NCI-H1105 (cell line): ENCODE measurements around the gene CSHL1.
"Not testable (repeated sequence)": the region's sequence is repeated elsewhere in the genome, so short reads cannot be mapped to it uniquely, and the experiment has no call there.

Experiments used
- DNase-seq: peaks from one replicate; lab custom pipeline; 2025; lab: John Stamatoyannopoulos, UW

Gene CSHL1

GRCh38 chr17:63940584-63940983, 29.5 kb upstream of the CSHL1 start:
- DNase-seq, result no peak

- no peak for DNase-seq
Measured at GRCh38 chr17:63939884-63940283, 28.8 kb upstream of the CSHL1 start.

- no peak for DNase-seq
Measured at GRCh38 chr17:63939401-63939800, 28.3 kb upstream of the CSHL1 start.

GRCh38 chr17:63937920-63938319, 26.9 kb upstream of the CSHL1 start:
- no peak for DNase-seq

- no peak for DNase-seq
Measured at GRCh38 chr17:63937319-63937718, 26.3 kb upstream of the CSHL1 start.

- DNase-seq, result no peak
Measured at GRCh38 chr17:63934183-63935112, 23.4 kb upstream of the CSHL1 start.

GRCh38 chr17:63933598-63933997, 22.5 kb upstream of the CSHL1 start:
- no peak for DNase-seq

- no peak for DNase-seq
Measured at GRCh38 chr17:63932721-63933120, 21.7 kb upstream of the CSHL1 start.

GRCh38 chr17:63931981-63932561, 21.0 kb upstream of the CSHL1 start, which contains the start of gene CD79B:
CD79B (minus strand) TSS chr17:63932331; CDS start chr17:63932261, 70 bp downstream.
- no peak for DNase-seq

GRCh38 chr17:63930951-63931575, 20.0 kb upstream of the CSHL1 start:
- DNase-seq, result no peak

- DNase-seq, result no peak
Measured at GRCh38 chr17:63929860-63930766, 19.1 kb upstream of the CSHL1 start.

- no peak for DNase-seq
Measured at GRCh38 chr17:63928966-63929695, 18.1 kb upstream of the CSHL1 start.

GRCh38 chr17:63928172-63928666, 17.2 kb upstream of the CSHL1 start:
- DNase-seq, result no peak

GRCh38 chr17:63927464-63928171, 16.6 kb upstream of the CSHL1 start:
- no peak for DNase-seq

GRCh38 chr17:63926164-63926563, 15.1 kb upstream of the CSHL1 start:
- DNase-seq, result no peak

GRCh38 chr17:63925615-63926014, 14.6 kb upstream of the CSHL1 start:
- DNase-seq, result no peak

- not testable (repeated sequence) for DNase-seq
Measured at GRCh38 chr17:63922402-63922801, 11.3 kb upstream of the CSHL1 start.

- DNase-seq, result not testable (repeated sequence)
Measured at GRCh38 chr17:63920779-63921178, 9.7 kb upstream of the CSHL1 start.

- DNase-seq, result not testable (repeated sequence)
Measured at GRCh38 chr17:63920050-63920449, 9.0 kb upstream of the CSHL1 start.

- peak; percentile 20 for DNase-seq
Measured at GRCh38 chr17:63919311-63919723, 8.3 kb upstream of the CSHL1 start.
